NCI-H146 (cell line): ENCODE results near the gene MFAP1.

Experiments used
- DNase-seq: peaks from one replicate; lab custom pipeline; 2025; lab: John Stamatoyannopoulos, UW

MFAP1 gene

GRCh38 chr15:43776101-43776717, 48.3 kb downstream of the MFAP1 start:
- DNase-seq: peak; percentile 72

DNA sequence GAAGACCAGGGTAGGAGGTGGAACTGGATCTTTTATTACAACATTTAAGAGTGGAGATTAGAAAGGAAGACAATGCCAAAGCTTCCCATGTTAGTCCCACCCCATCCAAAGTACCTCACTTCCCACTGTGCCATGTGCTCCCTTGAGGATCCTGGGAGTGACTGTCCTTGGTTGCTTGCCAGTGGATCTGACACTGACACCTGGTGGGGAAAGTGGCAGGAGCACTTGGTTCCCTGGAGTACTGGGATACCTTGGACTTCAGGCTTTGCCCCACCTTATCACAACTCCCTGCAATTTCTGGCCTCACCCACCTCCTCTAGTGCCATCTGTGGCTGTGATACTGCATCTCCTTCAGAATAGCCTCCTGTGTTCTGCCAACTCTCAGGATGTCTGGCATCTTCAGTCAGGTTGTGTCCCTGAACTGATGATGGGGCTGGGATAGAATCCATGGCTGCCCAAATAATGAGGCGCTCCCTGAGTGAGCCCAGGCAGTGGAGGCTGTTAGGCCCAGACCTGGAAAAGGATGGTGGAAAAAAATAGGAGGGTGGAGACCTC, 49.0 kb downstream of the MFAP1 start:
- peak; percentile 46 for DNase-seq

- no peak for DNase-seq
Observed at GRCh38 chr15:43774062-43774461, 50.4 kb downstream of the MFAP1 start.

- DNase-seq: no peak
Observed at GRCh38 chr15:43772624-43773023, 51.9 kb downstream of the MFAP1 start.

- DNase-seq: no peak
Observed at GRCh38 chr15:43771816-43772215, 52.7 kb downstream of the MFAP1 start.

GRCh38 chr15:43769584-43770228, 54.8 kb downstream of the MFAP1 start:
- DNase-seq: peak; percentile 33

DNA sequence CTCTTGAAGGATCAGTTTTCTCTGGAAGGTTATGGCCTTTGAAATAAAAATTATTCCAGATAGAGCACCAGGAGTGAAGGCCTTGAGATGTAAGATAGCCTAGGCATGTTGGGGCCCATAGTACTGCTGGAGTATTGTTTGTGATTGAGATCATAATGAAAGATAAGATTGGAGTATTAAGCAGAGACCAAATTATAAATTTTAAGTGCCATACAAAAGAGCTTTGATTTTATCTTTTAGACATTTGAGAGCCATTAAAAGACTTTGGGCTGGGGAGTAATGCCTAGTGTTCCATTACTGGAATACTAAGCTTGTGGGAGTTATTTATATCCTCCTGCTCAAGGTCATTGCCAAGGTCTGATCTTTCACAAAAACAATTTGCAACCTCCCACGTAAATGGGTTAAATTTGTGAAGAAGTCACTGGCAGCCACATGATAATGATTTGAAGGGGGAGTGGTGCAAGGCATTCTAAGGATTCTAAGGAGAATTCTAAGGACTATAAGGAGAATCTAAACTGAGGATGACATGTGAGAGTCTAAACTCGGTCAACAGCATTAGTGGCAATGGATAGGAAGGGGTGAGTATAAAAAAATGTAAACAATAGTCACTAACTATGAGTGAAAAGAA, 60.6 kb downstream of the MFAP1 start:
- DNase-seq: no peak

- DNase-seq: no peak
Observed at GRCh38 chr15:43762824-43763223, 61.7 kb downstream of the MFAP1 start.
